ENCODE data around the gene FAM168A. TPM values are rescaled to one million over a fixed set of nuclear protein-coding genes. Genes with fewer than 3 reads are reported as not detected.

FAM168A gene
- total and polyA plus RNA-seq, 10 of the 15 experiments (the other 5 are each of a cell fraction or from before 2014, with no cell fraction given), result 1.7 to 20.0 (median 10.0) TPM

DNA sequence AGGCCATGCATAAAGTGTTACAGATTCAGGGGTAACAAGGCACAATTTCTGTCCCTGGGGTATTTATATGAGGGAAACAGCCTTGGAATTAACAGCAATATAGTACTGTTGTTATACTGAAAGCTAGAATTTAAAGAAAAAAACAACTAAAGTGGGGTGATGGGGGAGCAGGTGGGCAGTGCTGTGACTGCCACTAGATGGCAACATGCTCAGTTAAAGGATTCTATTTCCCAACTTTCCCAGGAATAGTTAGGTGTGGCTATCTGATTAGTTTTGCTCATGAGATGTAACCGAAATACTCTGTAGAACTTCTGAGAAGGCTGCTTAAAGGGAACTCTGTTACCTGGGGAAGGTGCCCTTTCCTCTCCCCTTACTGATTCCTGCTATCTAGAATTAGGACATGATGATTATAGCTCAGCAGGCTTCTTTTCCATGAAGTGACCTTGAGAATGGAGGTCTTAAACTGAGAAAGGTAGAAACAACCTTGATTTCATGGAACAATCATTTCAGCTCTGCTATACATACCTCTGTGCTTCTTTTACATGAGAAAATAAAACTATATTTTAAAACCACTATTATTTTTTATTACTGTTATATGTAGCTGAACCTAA is 119.1 kb downstream of the FAM168A start:
- no TSS peak for BruUV-seq (replicated peaks)
- Histone ChIP-seq H3K4me3 (no peak overlapping the region), H3K9ac (ENCODE audit: control insufficient read depth, insufficient read depth, low read length) (no peak overlapping the region), H3K4me1 (ENCODE audit: control insufficient read depth, insufficient read depth, low read length) (no peaks in the 10 kb centered on the region), H3K9me3 (replicated peaks; ENCODE audit: control insufficient read depth, insufficient read depth, low read length) (no peaks in the 10 kb centered on the region; the same call in 2 of the 3 replicates), H3K27me3 (replicated peaks in 1 of 2; ENCODE audit: control insufficient read depth in 2 of 2, insufficient read depth in 2 of 2, low read length in 1 of 2) (no peaks in the 10 kb centered on the region), H4K20me1 (ENCODE audit: control insufficient read depth, insufficient read depth) (no peaks in the 10 kb centered on the region), H3K4me2 (ENCODE audit: control insufficient read depth, insufficient read depth) (no peak overlapping the region), H2AFZ (ENCODE audit: control insufficient read depth, low read depth, low read length) (no peak overlapping the region), H3K27ac (ENCODE audit: control insufficient read depth, insufficient read depth) (no peak overlapping the region), H3K36me3 (ENCODE audit: control insufficient read depth in 2 of 2, insufficient read depth in 2 of 2, low read length in 1 of 2) (no peaks in the 10 kb centered on the region), H3K79me2 (ENCODE audit: control insufficient read depth, insufficient read depth, low read length) (no peaks in the 10 kb centered on the region)
- ChIA-PET RAD21 (ENCODE audit: unreplicated experiment) (interaction anchor here (1.0 to 3.2 kb wide), 17 partner anchors 10 to 182 kb away, joined by 3 to 25 read pairs (median 4); no protein-coding TSS in a partner anchor), POLR2A (interaction anchor here (0.6 to 1.0 kb wide), 3 partner anchors 18 to 50 kb away, joined by 3 to 4 read pairs (median 3); no protein-coding TSS in a partner anchor), CTCF (interaction anchor here (0.6 to 3.9 kb wide), 71 partner anchors 9 to 1035 kb away, joined by 3 to 68 read pairs (median 5); partner anchors contain the start of genes FAM168A and PLEKHB1), SMC1A (ENCODE audit: uncharacterized antibody, unreplicated experiment) (interaction anchor here (0.6 to 4.1 kb wide), 42 partner anchors 8 to 452 kb away, joined by 3 to 43 read pairs (median 4); no protein-coding TSS in a partner anchor)
- FAIRE-seq (peak; percentile 44), ATAC-seq (peak; percentile 68), DNase-seq (ENCODE audit: low read depth, low spot score) (no peak)
- intact Hi-C loops (cut with micrococcal nuclease; ENCODE audit: unreplicated experiment), result loop anchor here (2.0 to 5.0 kb wide), 2 partner anchors 138 to 182 kb away; no protein-coding TSS in a partner anchor
- in situ Hi-C loops (cut with MboI), result no loop called here
- 94% methylated on average over 1 of the region's 1 CpG for WGBS (ENCODE audit: insufficient coverage, insufficient replicate concordance, low lambda C conversion rate, missing lambda C conversion rate)
- TF ChIP-seq SRF (IDR thresholded peaks at IDR 0.05; ENCODE audit: low read depth in 2 of 2, low read length in 2 of 2) (no peak), RAD21 (IDR thresholded peaks at IDR 0.05; ENCODE audit: insufficient read depth, low read depth, low read length) (0 out of 2 replicates have a peak, but pooled peaks have one; percentile 18), IKZF1 (conservative IDR thresholded peaks at IDR 0.05) (0 out of 2 replicates have a peak, but pooled peaks have one; percentile 21), SMC3 (IDR thresholded peaks at IDR 0.05; ENCODE audit: borderline replicate concordance, low read length) (peak; percentile 56; the same call in 1 of the 2 replicates), NFIC (IDR thresholded peaks at IDR 0.05; ENCODE audit: low read depth, low read length) (no peak)
- TF ChIP-seq, protein P1, sequence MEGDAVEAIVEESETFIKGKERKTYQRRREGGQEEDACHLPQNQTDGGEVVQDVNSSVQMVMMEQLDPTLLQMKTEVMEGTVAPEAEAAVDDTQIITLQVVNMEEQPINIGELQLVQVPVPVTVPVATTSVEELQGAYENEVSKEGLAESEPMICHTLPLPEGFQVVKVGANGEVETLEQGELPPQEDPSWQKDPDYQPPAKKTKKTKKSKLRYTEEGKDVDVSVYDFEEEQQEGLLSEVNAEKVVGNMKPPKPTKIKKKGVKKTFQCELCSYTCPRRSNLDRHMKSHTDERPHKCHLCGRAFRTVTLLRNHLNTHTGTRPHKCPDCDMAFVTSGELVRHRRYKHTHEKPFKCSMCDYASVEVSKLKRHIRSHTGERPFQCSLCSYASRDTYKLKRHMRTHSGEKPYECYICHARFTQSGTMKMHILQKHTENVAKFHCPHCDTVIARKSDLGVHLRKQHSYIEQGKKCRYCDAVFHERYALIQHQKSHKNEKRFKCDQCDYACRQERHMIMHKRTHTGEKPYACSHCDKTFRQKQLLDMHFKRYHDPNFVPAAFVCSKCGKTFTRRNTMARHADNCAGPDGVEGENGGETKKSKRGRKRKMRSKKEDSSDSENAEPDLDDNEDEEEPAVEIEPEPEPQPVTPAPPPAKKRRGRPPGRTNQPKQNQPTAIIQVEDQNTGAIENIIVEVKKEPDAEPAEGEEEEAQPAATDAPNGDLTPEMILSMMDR (IDR thresholded peaks at IDR 0.05 in 2 of 3, conservative IDR thresholded peaks at IDR 0.05 in 1 of 3; ENCODE audit: control insufficient read depth in 2 of 3, extremely low read depth in 1 of 3, insufficient read depth in 1 of 3, low read depth in 3 of 3, low read length in 3 of 3), result peak; percentile 52 to 76 (median 67)
- TF ChIP-seq, protein P2, sequence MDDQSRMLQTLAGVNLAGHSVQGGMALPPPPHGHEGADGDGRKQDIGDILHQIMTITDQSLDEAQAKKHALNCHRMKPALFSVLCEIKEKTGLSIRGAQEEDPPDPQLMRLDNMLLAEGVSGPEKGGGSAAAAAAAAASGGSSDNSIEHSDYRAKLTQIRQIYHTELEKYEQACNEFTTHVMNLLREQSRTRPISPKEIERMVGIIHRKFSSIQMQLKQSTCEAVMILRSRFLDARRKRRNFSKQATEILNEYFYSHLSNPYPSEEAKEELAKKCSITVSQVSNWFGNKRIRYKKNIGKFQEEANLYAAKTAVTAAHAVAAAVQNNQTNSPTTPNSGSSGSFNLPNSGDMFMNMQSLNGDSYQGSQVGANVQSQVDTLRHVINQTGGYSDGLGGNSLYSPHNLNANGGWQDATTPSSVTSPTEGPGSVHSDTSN (IDR thresholded peaks at IDR 0.05; ENCODE audit: insufficient replicate concordance, low read depth, low read length), result no peak
